Stimulated activated CD4-positive, alpha-beta T cell treated with anti-CD3 and anti-CD28 coated beads, Interleukin-1b, Interleukin-23, amount 100 ng/mL, for 1 hour (primary cell): ENCODE measurements around the gene LRRC36.

ENCODE experiments used
- DNase-seq, 2 donors: peaks; one replicate each; pipeline ENCODE4 v3.0.0-alpha.2; 2020; ENCODE audit warnings: low read depth in 2 of 2

LRRC36 gene

DNA sequence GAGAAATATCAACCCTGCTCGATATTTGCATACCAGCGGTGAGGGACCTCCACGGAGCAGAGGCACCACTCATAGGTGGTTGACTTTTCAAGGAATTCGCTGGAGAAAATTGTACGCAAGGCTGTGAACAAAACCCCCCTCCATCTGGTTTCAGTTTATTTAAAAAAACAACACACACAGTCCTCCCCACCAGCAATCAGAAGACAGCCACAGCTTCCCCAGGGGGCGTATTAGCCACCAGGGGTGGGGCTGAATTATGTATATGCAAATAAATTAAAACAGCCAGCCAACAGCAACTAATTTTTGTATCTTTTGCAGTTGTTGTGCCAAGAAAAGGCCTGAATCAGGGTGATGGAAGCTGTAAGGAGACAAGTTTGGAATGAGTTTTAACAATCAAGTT, 98.4 kb downstream of the LRRC36 start:
- DNase-seq = no peak

DNA sequence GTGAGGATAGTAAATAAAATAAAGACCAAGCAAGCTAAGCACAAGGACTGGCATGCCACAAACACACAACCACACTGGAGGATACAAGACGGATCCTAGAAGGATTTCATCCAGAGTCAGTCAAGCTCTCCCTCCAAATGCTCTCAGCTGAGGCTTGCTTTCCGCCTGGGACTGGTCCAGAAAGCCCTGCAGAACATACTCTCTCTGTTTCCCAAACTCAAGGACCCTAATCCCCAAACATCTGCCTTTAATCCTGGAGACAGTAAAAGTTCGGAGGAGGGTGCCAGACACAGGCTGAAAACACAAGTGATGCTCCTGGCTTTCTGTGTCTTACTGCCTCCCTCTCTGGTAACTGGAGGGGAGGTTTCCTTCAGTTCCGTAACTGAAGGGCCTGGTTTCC, 99.0 kb downstream of the LRRC36 start:
- DNase-seq = no peak

DNA sequence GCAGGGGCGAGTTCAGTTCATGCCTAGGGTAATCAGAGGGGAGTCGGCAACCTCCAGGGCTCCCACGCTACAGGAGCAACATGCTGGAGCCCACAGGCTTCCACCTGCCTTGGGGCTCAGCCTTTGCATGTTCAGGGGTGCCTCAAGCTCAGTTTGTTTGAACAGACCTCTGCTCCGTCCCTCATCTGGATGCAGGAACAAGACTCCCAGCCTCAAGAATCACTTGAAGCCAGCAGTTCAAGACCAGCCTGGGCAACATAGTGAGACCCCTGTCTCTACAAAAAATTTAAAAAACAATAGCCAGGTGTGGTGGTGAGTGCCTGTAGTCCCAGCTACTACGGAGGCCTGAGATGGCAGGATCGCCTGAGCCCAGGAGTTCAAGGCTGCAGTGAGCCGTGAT, 99.4 kb downstream of the LRRC36 start:
- no peak for DNase-seq

DNA sequence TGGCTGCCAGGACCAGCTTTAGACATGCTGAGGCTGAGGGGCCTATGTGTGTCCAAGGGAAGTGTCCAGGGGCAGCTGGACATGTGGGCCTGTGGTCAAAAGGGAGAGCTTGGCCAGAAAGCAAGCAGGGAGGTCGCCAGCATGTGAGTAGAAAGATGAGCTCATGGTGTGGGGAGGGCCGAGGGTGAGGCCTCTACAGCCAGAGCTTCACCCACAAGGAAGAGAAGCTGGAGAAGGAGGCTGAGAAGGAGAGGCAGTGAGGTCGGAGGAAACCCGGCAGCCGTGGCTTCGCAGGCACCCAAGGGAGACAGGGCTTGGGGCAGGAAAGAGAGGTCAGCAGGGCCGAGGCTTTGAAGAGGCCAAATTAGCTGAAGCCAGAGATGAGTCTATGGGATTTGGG, 100.3 kb downstream of the LRRC36 start:
- no peak for DNase-seq

DNA sequence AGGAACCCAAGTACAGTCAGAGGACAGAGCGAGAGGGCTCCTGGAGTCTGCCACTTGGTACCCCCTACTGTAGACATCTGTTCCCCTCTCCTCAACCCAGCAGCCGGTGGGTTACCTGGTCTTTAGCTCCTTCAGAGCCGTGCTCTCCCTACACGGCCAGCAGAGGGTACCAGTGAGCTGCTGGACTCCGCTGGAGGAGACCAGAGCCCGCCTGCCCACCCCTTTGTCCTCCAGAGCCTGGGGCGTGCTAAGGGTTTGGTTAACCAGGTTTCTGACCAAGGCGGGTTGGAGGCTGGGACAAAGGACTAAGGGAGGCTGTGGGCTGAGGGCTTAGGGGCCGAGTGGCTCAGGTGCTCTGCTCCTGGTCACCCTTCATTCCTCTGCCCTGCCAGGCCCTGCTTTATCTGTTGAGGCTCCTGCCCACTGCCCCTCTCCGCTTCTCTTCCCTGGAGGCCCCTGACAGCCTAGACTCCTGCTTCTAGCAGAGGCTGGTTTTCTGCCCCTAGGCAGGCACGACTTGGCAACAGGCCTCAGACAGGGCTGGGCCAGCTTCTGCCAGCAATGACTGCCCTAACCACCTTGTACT, 101.6 kb downstream of the LRRC36 start:
- DNase-seq = peak; percentile 13 to 33

DNA sequence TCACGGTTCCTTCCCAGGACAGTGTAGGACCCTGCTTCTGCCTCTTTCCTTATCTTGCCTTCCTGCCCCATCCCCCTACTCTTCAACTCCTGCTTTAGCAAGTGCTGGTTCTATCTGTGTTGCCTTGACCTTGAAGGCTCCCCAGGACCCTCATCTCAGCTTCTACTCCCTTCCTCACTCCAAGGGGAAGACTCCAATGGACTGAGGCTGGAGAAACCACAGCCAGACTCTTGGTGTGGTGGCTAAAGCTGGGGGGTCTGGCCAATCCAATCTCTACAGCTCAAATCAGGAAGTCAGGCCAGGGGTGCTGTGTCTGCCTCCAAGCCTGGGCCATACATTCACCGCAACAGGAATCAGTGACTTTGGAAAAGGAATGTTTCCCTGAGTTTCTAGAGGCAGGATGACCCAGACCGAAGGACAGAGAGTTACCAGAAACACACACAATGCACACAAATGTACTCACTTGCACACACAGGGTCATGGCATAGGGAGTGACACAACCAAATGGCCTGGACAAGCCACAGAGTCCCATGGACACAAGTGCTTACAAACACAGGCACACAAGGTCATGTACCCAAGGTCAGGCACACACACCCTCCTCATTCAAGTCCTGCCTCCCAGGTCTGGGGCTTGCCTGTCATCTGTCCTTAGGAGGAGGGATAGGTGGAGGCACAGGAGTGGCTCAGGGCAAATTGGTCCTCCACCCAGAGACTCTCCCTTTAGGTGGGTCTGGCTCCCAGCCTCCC, 102.6 kb downstream of the LRRC36 start:
- no peak for DNase-seq

DNA sequence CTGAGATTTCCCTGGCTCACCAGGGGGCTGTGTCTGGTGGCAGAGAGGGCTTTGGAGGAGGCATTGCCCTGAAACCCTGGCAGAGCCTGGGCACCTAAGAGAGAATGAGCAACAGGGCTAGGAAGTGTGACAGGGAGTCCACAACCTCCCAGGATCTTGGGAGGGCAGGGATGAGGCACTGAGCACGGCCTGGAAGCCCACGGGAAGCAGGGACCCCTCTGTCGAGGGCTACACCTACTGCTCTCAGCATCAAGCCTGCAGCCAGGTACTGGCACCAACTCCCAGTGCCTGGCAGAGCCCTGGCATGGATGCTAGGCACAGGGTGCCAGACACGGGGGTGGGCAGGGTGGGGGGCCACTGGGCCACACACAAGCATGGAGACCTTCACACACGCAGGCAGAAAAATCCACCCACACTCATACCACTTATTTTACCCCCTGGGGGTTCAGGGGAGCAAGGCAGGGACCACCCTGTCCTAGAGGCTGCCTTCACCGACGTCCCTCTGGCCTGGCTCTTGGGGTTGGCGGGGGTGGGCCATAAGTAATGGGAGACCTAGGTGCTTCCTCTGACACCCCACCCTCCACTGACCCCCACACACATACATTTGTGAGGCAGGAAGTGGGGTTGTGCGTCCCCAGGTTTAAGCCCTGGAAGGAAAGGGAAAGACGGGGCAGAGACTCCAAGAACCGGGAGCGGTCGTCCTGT, 103.3 kb downstream of the LRRC36 start:
- DNase-seq = no peak

DNA sequence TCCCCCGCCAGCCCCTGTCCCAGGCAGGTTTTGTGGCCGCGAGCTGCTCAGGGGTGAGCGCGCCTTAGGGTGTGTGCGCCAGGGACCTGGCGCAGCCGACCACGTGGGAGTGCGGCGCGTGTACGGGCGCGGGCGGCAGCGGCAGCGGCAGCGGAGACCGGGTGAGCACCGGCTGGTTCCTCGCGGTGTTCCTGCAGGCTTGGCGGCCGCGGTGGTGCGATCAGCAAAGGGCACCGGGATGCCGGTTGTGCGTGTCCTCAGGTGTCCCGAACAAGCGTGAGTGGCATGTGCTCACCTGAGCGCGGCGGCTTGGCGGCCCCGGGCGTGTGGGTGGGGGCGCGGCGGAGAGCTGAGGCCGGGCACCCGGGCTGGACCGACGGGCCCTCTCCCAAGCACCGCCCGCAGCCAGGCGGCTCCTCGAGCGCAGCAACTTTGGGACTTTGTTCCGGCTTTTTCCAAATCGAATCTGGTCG, 103.9 kb downstream of the LRRC36 start:
- no peak for DNase-seq

DNA sequence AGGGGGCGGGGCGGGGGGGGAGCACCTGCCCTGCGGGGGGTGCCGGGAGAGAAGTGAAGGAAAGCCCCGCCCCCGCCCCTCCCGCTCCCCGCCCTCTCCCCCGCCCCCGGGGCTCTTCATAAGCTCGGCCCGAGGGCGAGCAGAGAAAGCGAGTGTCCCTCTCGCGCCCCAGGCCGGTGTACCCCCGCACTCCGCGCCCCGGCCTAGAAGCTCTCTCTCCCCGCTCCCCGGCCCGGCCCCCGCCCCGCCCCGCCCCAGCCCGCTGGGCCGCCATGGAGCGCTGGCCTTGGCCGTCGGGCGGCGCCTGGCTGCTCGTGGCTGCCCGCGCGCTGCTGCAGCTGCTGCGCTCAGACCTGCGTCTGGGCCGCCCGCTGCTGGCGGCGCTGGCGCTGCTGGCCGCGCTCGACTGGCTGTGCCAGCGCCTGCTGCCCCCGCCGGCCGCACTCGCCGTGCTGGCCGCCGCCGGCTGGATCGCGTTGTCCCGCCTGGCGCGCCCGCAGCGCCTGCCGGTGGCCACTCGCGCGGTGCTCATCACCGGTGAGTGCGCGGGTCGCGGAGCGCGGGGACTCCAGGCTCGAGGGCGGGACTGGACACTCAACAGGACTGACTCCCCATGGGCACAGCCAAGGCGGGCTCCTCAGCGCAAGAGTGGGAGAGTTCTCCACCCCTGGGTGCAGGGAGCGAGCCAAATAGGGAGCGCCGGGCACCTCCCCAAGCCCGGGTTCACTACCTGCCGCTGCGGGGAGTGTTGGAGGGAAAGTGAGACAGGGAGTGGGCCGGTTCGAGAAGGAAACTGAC, 104.6 kb downstream of the LRRC36 start, which contains the start of gene HSD11B2:
TSS of gene HSD11B2 (plus strand) at position 145 of the 798 bp plus-strand sequence. CDS start at position 273, 128 bp downstream.
- no peak for DNase-seq

DNA sequence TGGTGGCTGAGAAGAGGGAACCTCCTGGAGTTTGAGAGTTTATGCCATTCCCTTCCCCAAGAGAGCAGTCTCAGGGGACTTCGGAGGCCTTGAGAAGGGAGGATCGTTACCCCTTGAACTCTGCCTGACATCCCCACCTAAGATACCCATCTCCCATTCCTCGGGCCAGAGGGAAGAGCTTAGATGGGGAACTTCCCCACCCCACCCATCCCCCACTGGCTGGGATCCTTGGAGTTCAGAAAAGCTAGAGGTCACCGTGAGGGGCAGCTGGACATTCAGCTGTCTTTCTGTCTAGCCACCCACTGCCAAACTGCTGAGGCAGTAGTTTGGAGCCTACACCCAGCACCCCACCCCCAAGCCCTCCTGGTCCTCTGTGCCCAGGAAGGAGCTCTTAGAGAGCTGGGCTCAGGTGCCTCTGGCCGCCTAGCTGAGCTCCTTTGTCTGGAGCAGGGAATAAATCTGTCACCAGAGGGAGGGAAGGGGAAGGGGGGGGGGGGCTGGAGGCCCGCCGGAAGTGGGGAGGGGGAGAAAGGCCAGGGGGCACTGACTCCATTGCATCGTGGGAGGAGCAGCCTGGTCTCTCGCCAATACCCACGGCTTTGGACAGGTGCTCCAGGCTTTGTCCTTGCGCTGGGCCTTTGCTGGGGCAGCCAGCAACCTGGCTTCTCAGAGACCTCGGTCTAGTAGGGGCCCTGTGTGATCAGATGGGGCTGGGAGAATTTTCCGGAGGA, 105.3 kb downstream of the LRRC36 start:
- no peak for DNase-seq

DNA sequence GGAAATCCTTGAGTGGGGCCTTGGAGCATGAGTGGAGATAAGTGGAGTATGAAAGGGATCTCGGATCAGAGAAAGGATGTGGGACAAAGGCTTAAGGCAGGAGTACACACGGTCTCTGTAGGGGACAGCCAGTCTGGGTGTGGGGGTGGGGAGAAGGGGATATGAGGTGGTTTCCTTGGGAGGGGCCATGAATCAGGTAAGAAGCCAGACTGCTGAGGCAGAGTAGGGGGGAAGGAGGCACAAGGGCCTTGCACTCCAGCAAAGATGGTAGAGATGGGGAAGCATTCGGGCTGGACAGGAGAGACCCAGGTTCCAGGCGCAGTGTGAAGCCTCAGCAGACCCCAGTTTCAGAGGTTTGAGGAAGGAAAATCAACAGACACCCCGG, 105.9 kb downstream of the LRRC36 start:
- DNase-seq = no peak

DNA sequence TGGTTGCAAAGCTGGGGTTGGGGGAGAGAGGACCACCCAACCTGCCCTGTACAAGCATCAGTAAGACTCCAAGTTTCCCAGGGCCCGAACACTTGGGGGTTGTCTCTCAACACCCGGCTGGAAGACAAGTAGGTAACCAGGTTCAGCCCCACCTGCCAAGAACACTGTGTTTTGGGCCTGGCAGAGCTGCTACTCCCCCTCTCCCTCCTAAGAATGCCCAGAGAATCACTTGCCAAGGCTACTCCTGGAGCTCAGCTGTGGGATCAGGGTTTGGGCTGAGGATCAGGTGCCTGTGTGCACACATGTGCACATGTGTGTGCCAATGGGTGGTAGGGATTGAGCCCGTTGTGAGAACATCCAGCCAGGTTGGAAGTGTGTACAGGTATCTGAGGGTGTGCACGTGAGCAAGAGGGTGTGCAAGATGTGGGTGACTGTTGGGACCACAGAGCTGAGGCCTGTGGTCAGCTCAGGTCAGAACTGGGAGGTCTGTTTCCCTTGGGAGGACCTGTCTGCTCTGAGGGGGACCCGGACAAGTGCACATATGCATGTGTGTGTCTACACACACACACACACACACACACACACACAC, 106.6 kb downstream of the LRRC36 start:
- DNase-seq = no peak
